GM06990 (cell line): ENCODE data around the gene DPPA5.
A peak's percentile ranks its signal among the peaks of the same experiment; 100 is the strongest.
"Not testable (repeated sequence)": the region's sequence is repeated elsewhere in the genome, so short reads cannot be mapped to it uniquely, and the experiment has no call there.

Source experiments
- DNase-seq: peaks from one replicate; pipeline ENCODE4 v3.0.0-alpha.2; 2011; ENCODE audit not compliant: insufficient read length; ENCODE audit errors: extremely low read depth
- H3K27me3 ChIP-seq: replicated peaks from 2 replicates; pipeline ENCODE4 v1.6.0; 2011; ENCODE audit warnings: low read length; ENCODE audit not compliant: control insufficient read depth, insufficient read depth
- H3K36me3 ChIP-seq: 2 replicates; pipeline ENCODE4 v1.5.1; 2011; ENCODE audit warnings: low read length; ENCODE audit not compliant: control insufficient read depth, insufficient read depth
- H3K4me3 ChIP-seq: replicated peaks from 2 replicates; pipeline ENCODE4 v1.5.1; 2011; ENCODE audit warnings: low read depth, mild to moderate bottlenecking, control low read depth, low read length
- CTCF ChIP-seq: IDR thresholded peaks from 2 replicates; pipeline ENCODE4 v1.5.1; 2011; ENCODE audit warnings: low read length, control low read depth, mild to moderate bottlenecking, inconsistent platforms; ENCODE audit not compliant: insufficient read depth, poor library complexity, severe bottlenecking

The DPPA5 gene

GRCh38 chr6:73353636-73354593 lies at the start of gene DPPA5:
DPPA5 (minus strand) TSS chr6:73354276; CDS start chr6:73354225, 51 bp downstream.
- Histone ChIP-seq H3K4me3 (no peak within 1 kb of the TSS), H3K36me3 (no peaks in the 10 kb centered on the region), H3K27me3 (no peaks in the 10 kb centered on the region; the same call in 1 of the 2 replicates)
- TF ChIP-seq CTCF = no peak
- no peak for DNase-seq

GRCh38 chr6:73400656-73401055 lies 46.6 kb upstream of the DPPA5 start:
- no peak for DNase-seq
- H3K4me3 ChIP-seq = no peak overlapping the region
- no peaks in the 10 kb centered on the region for H3K27me3 ChIP-seq
- no peak for TF ChIP-seq CTCF
- H3K36me3 ChIP-seq = no peaks in the 10 kb centered on the region

- H3K4me3 ChIP-seq = no peak overlapping the region
These were observed 41.8 kb upstream of the DPPA5 start for GRCh38 chr6:73395875-73396274.

DNA sequence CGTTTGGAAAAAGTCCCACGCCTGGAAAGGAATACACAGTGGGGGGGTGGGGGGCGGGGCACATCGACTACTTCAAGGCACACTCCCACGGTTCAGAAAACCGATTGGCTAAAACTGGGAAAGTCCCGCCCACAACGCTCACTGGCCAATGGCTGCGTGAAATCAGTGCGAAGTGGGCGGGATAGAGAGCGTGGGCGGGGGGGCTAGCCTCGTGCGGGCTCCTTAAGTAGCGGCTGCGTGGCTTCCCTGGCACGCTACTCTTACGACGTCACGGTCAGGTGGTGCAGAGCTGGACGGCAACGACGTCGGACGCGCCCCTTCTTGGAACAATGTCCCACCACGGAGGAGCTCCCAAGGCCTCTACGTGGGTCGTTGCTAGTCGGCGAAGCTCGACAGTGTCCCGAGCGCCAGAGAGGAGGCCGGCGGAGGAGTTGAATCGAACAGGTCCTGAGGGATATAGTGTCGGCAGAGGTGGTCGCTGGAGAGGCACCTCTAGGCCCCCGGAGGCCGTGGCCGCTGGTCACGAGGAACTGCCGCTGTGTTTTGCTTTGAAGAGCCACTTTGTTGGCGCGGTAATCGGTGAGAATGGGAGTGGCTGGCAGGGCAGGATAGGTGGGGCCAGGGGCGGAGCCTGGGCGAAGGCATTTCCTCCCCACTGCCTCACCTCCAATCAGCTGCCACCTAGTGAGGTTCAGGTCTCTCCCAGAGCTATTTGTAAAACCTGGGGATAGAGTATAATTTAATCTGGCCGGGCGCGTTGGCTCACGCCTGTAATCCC lies 40.7 kb upstream of the DPPA5 start, which contains the start of gene DDX43:
DDX43 (plus strand) TSS at position 252 of the 778 bp plus-strand sequence; CDS start at position 330, 78 bp downstream.
- Histone ChIP-seq H3K27me3 (no peaks in the 10 kb centered on the region), H3K4me3 (no peak within 1 kb of the TSS), H3K36me3 (no peaks in the 10 kb centered on the region)
- TF ChIP-seq CTCF = no peak
- DNase-seq = peak; percentile 79

More at GRCh38 chr6:73395875-73396274, 41.8 kb upstream of the DPPA5 start:
- TF ChIP-seq CTCF = no peak
- no peak for DNase-seq
- Histone ChIP-seq H3K27me3 (no peaks in the 10 kb centered on the region), H3K36me3 (no peaks in the 10 kb centered on the region)

DNA sequence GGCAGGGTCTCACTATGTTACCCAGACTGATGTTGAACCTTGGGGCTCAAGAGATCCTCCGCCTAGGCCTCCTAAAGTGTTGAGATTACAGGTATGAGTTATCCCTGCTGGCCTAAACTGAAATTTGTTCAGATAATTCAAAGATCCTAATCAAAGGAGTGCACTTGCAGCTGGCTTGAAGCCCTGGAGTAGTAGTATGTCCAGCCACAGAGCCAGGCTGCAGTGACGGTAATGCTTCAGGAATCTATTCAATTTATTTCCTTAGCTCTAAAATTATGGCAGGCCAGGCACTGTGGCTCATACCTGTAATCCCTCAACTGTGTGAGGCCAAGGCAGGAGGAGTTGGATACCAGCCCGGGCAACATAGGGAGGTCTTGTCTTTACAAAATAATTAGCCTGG lies 39.2 kb upstream of the DPPA5 start:
- no peak for DNase-seq
- no peak for TF ChIP-seq CTCF
- Histone ChIP-seq H3K36me3 (no peaks in the 10 kb centered on the region), H3K27me3 (no peaks in the 10 kb centered on the region; the same call in 1 of the 2 replicates), H3K4me3 (no peak overlapping the region)

- not testable (repeated sequence) for H3K36me3 ChIP-seq, H3K27me3 ChIP-seq, H3K4me3 ChIP-seq, DNase-seq
These were observed 38.1 kb upstream of the DPPA5 start for GRCh38 chr6:73392188-73392587.
